SK-N-SH (cell line): Measurements from ENCODE around the gene MRPS9. TPM values are rescaled to one million over a fixed set of nuclear protein-coding genes. Genes with fewer than 3 reads are reported as not detected.

Experiments
- CTCF ChIA-PET: fragments of 300-600, 350-600 bp; formaldehyde crosslinking; extraction: SDS; loops from one replicate; lab custom pipeline; 2021; lab: Yijun Ruan, JAX
- POLR2A ChIA-PET: fragments of 350-600 bp; sonication (Branson Sonifier 250); formaldehyde crosslinking; extraction: SDS; loops from one replicate; lab custom pipeline; 2020; ENCODE audit warnings: antibody characterized with exemption, inconsistent platforms; lab: Yijun Ruan, JAX
- DNase-seq: peaks from one replicate; pipeline ENCODE4 v3.0.0; 2012
- H2AFZ ChIP-seq: fragments of 200-600 bp; sonication (generic); 2 replicates; pipeline ENCODE4 v1.8.1; 2016; ENCODE audit warnings: antibody characterized with exemption, mild to moderate bottlenecking, low read depth
- H3F3A ChIP-seq: fragments of 200-600 bp; sonication (generic); replicated peaks from 2 replicates; pipeline ENCODE3; 2016; ENCODE audit warnings: antibody characterized with exemption, mild to moderate bottlenecking; ENCODE audit not compliant: insufficient read depth
- H3K27ac ChIP-seq, 2 experiments: fragments of 200-500 bp in 1 of 2; fragments of 200-600 bp in 1 of 2; sonication (Bioruptor generic) in 1 of 2; sonication (generic), shearing (Covaris generic) in 1 of 2; 2 replicates each; pipeline versions ENCODE4 v1.5.1 to v1.6.1; 2014 to 2016; ENCODE audit warnings: low read depth in 2 of 2, inconsistent platforms in 1 of 2, low read length in 1 of 2, mild to moderate bottlenecking in 1 of 2, mixed read lengths in 1 of 2
- H3K27me3 ChIP-seq: fragments of 200-600 bp; sonication (generic), shearing (Covaris generic); 2 replicates; pipeline ENCODE4 v1.6.1; 2016; ENCODE audit warnings: mixed run types; ENCODE audit not compliant: insufficient read depth
- H3K36me3 ChIP-seq, 2 experiments: fragments of 200-500 bp in 1 of 2; fragments of 200-600 bp in 1 of 2; sonication (Bioruptor generic) in 1 of 2; sonication (generic) in 1 of 2; replicated peaks in 1 of 2; 2 replicates each; pipeline versions ENCODE3 to v1.5.1; 2014 to 2016; ENCODE audit warnings: low read length in 1 of 2, mild to moderate bottlenecking in 1 of 2; ENCODE audit not compliant: insufficient read depth in 2 of 2, control insufficient read depth in 1 of 2
- H3K4me1 ChIP-seq, 2 experiments: fragments of 200-500 bp in 1 of 2; fragments of 200-600 bp in 1 of 2; sonication (Bioruptor generic) in 1 of 2; sonication (generic), shearing (Covaris generic) in 1 of 2; 2 replicates each; pipeline versions ENCODE4 v1.5.1 to v1.6.1; 2014 to 2016; ENCODE audit warnings: low read depth in 1 of 2, low read length in 1 of 2, mixed run types in 1 of 2; ENCODE audit not compliant: insufficient read depth in 2 of 2, control insufficient read depth in 1 of 2
- H3K4me2 ChIP-seq: fragments of 200-600 bp; sonication (generic), shearing (Covaris generic); 2 replicates; pipeline ENCODE4 v1.6.1; 2017; ENCODE audit warnings: mixed run types
- H3K4me3 ChIP-seq, 2 experiments: fragments of 200-500 bp in 1 of 2; fragments of 200-600 bp in 1 of 2; sonication (Bioruptor generic) in 1 of 2; sonication (generic), shearing (Covaris generic) in 1 of 2; 2 replicates each; pipeline versions ENCODE4 v1.5.1 to v1.8.1; 2014 to 2016; ENCODE audit warnings: low read depth in 2 of 2, inconsistent platforms in 1 of 2, low read length in 1 of 2, mild to moderate bottlenecking in 1 of 2, mixed read lengths in 1 of 2, moderate library complexity in 1 of 2
- H3K79me2 ChIP-seq: fragments of 200-600 bp; sonication (generic); 2 replicates; pipeline ENCODE4 v1.8.1; 2017; ENCODE audit warnings: mild to moderate bottlenecking; ENCODE audit not compliant: insufficient read depth
- H3K9ac ChIP-seq: fragments of 200-600 bp; sonication (generic); 2 replicates; pipeline ENCODE4 v1.6.1; 2017; ENCODE audit warnings: mixed run types
- H3K9me2 ChIP-seq: fragments of 200-600 bp; sonication (generic); 2 replicates; pipeline ENCODE4 v1.6.1; 2017; ENCODE audit warnings: mixed run types
- H3K9me3 ChIP-seq: fragments of 200-600 bp; sonication (generic); 2 replicates; pipeline ENCODE4 v1.6.1; 2017; ENCODE audit warnings: mixed run types, mild to moderate bottlenecking, moderate library complexity
- H4K20me1 ChIP-seq: fragments of 200-600 bp; sonication (generic); 2 replicates; pipeline ENCODE4 v1.6.1; 2017; ENCODE audit warnings: mild to moderate bottlenecking, mixed run types; ENCODE audit not compliant: insufficient read depth
- ELF1 ChIP-seq: IDR thresholded peaks from 2 replicates; pipeline ENCODE4 v1.4.0; 2012
- EP300 ChIP-seq, 2 experiments: IDR thresholded peaks; 2 replicates each; pipeline versions ENCODE4 v1.4.0 to v1.6.1; 2012; ENCODE audit warnings: borderline replicate concordance in 1 of 2, low read depth in 1 of 2, low read length in 1 of 2
- FOXM1 ChIP-seq: IDR thresholded peaks from 2 replicates; pipeline ENCODE4 v1.4.0; 2012; ENCODE audit warnings: low read depth, mild to moderate bottlenecking
- GABPA ChIP-seq: IDR thresholded peaks from 2 replicates; pipeline ENCODE4 v1.4.0; 2012; ENCODE audit warnings: low read depth, mild to moderate bottlenecking
- JUND ChIP-seq: IDR thresholded peaks from 2 replicates; pipeline ENCODE4 v1.4.0; 2012
- MEF2A ChIP-seq: IDR thresholded peaks from 2 replicates; pipeline ENCODE4 v1.4.0; 2012; ENCODE audit warnings: low read depth, borderline replicate concordance
- MXI1 ChIP-seq: IDR thresholded peaks from 2 replicates; pipeline ENCODE4 v1.6.1; 2012; ENCODE audit warnings: mild to moderate bottlenecking, low read depth, low read length, improper control_type of control experiment
- NFIC ChIP-seq: IDR thresholded peaks from 2 replicates; pipeline ENCODE4 v1.4.0; 2012; ENCODE audit warnings: borderline replicate concordance
- NRF1 ChIP-seq: IDR thresholded peaks from 2 replicates; pipeline ENCODE4 v1.6.1; 2012; ENCODE audit warnings: low read depth, mild to moderate bottlenecking, low read length
- POLR2AphosphoS5 ChIP-seq: IDR thresholded peaks from 2 replicates; pipeline ENCODE4 v1.6.1; 2012; ENCODE audit warnings: low read depth, low read length
- RAD21 ChIP-seq: IDR thresholded peaks from 2 replicates; pipeline ENCODE4 v1.6.1; 2012; ENCODE audit warnings: mild to moderate bottlenecking, low read length
- RCOR1 ChIP-seq: fragments of 150-350 bp; IDR thresholded peaks from 2 replicates; pipeline ENCODE4 v1.6.1; 2017; ENCODE audit warnings: antibody characterized with exemption, low read length
- REST ChIP-seq: IDR thresholded peaks from 2 replicates; pipeline ENCODE4 v1.6.1; 2012; ENCODE audit warnings: mild to moderate bottlenecking, low read depth, low read length, moderate library complexity
- RXRA ChIP-seq: IDR thresholded peaks from 2 replicates; pipeline ENCODE4 v1.4.0; 2012; ENCODE audit warnings: low read depth, mild to moderate bottlenecking, borderline replicate concordance
- SIN3A ChIP-seq: IDR thresholded peaks from 2 replicates; pipeline ENCODE4 v1.6.1; 2012; ENCODE audit warnings: low read depth, mild to moderate bottlenecking, low read length, moderate library complexity, borderline replicate concordance
- TAF1 ChIP-seq: IDR thresholded peaks from 2 replicates; pipeline ENCODE4 v1.6.1; 2012; ENCODE audit warnings: low read depth, mild to moderate bottlenecking, low read length, moderate library complexity, borderline replicate concordance
- USF2 ChIP-seq: fragments of 150-350 bp; IDR thresholded peaks from 2 replicates; pipeline ENCODE4 v1.6.1; 2017; ENCODE audit warnings: antibody characterized with exemption, low read length, low read depth, borderline replicate concordance
- YY1 ChIP-seq: IDR thresholded peaks from 2 replicates; pipeline ENCODE4 v1.4.0; 2012; ENCODE audit warnings: low read depth, mild to moderate bottlenecking
- WGBS: methylation state at CpG from one replicate; pipeline ENCODE4 v1.1.6; 2017; ENCODE audit warnings: low lambda C conversion rate; 5-methylcytosine and 5-hydroxymethylcytosine counted together
- polyA plus RNA-seq, 3 experiments: library from polyadenylated mRNA; depleted of rRNA; stranded (reverse); fragments of >200 nt; gene quantifications; 2 replicates each; pipeline ENCODE4 v1.2.3, GENCODE V29; 2012
- TF ChIP-seq, protein P1 (sequence below): IDR thresholded peaks from 2 replicates; pipeline ENCODE4; 2012
- TF ChIP-seq, protein P2 (sequence below): fragments of 200-600 bp; sonication (generic); IDR thresholded peaks from 2 replicates; pipeline ENCODE4 v1.6.1; 2017; ENCODE audit warnings: antibody characterized with exemption, mild to moderate bottlenecking, moderate library complexity

MRPS9 gene
- polyA plus RNA-seq, 1 of the 3 experiments (the other 2 are of a cell fraction) = 31.8 TPM

GRCh38 chr2:105134081-105134480 is 96.2 kb downstream of the MRPS9 start:
- Histone ChIP-seq H3K4me3 (no peak overlapping the region), H3K36me3 (no peaks in the 10 kb centered on the region), H3K9ac (no peak overlapping the region), H3K27me3 (no peaks in the 10 kb centered on the region; the same call in 1 of the 2 replicates), H3K4me1 (no peaks in the 10 kb centered on the region), H4K20me1 (no peaks in the 10 kb centered on the region), H2AFZ (no peak overlapping the region), H3K9me2 (no peaks in the 10 kb centered on the region), H3K79me2 (no peaks in the 10 kb centered on the region), H3K4me2 (no peak overlapping the region), H3K9me3 (no peaks in the 10 kb centered on the region), H3F3A (no peaks in the 10 kb centered on the region), H3K27ac (no peak overlapping the region)
- CTCF ChIA-PET = interaction anchor here (1.2 to 1.3 kb wide), 2 partner anchors 19 to 102 kb away, joined by 3 to 4 read pairs; no protein-coding TSS in a partner anchor
- no peak for DNase-seq
- TF ChIP-seq REST = no peak
- TF ChIP-seq RXRA = no peak
- TF ChIP-seq TAF1 = no peak
- TF ChIP-seq NRF1 = no peak
- TF ChIP-seq RAD21 = no peak
- TF ChIP-seq YY1 = no peak
- TF ChIP-seq MXI1 = no peak
- TF ChIP-seq, protein P1, sequence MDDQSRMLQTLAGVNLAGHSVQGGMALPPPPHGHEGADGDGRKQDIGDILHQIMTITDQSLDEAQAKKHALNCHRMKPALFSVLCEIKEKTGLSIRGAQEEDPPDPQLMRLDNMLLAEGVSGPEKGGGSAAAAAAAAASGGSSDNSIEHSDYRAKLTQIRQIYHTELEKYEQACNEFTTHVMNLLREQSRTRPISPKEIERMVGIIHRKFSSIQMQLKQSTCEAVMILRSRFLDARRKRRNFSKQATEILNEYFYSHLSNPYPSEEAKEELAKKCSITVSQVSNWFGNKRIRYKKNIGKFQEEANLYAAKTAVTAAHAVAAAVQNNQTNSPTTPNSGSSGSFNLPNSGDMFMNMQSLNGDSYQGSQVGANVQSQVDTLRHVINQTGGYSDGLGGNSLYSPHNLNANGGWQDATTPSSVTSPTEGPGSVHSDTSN = no peak
- TF ChIP-seq FOXM1 = no peak
- no peak for TF ChIP-seq JUND
- no peak for TF ChIP-seq POLR2AphosphoS5
- TF ChIP-seq, protein P2, sequence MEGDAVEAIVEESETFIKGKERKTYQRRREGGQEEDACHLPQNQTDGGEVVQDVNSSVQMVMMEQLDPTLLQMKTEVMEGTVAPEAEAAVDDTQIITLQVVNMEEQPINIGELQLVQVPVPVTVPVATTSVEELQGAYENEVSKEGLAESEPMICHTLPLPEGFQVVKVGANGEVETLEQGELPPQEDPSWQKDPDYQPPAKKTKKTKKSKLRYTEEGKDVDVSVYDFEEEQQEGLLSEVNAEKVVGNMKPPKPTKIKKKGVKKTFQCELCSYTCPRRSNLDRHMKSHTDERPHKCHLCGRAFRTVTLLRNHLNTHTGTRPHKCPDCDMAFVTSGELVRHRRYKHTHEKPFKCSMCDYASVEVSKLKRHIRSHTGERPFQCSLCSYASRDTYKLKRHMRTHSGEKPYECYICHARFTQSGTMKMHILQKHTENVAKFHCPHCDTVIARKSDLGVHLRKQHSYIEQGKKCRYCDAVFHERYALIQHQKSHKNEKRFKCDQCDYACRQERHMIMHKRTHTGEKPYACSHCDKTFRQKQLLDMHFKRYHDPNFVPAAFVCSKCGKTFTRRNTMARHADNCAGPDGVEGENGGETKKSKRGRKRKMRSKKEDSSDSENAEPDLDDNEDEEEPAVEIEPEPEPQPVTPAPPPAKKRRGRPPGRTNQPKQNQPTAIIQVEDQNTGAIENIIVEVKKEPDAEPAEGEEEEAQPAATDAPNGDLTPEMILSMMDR = no peak
- no peak for TF ChIP-seq SIN3A
- no peak for TF ChIP-seq RCOR1
- no peak for TF ChIP-seq USF2
- no peak for TF ChIP-seq MEF2A
- no peak for TF ChIP-seq ELF1
- TF ChIP-seq NFIC = no peak
- no peak for TF ChIP-seq EP300 (IDR thresholded peaks at IDR 0.05; ENCODE audit: borderline replicate concordance in 1 of 2, low read depth in 1 of 2, low read length in 1 of 2)
- no peak for TF ChIP-seq GABPA
- POLR2A ChIA-PET = no interaction called here
- 32% methylated on average over 2 of the region's 3 CpGs for WGBS
